Subcutaneous adipose tissue (tissue), 4 donors: ENCODE measurements around the gene NKD1. TPM values are rescaled to one million over a fixed set of nuclear protein-coding genes. Genes with fewer than 3 reads are reported as not detected.

Experiments
- total RNA-seq, 4 donors: library from RNA; depleted of rRNA; stranded (reverse); fragments of >200 nt; gene quantifications; one replicate each; pipeline ENCODE4 v1.1.0, GENCODE V29; 2016
- TF ChIP-seq, protein P1 (sequence below): fragments of 450-650 bp; IDR thresholded peaks from one replicate; pipeline ENCODE4 v1.5.1; 2016; ENCODE audit warnings: low read depth, mild to moderate bottlenecking, control low read depth, antibody characterized with exemption, moderate library complexity

Gene NKD1
- total RNA-seq, 4 donors from 2014 or later = 0.68 to 2.9 (median 2.1) TPM

DNA sequence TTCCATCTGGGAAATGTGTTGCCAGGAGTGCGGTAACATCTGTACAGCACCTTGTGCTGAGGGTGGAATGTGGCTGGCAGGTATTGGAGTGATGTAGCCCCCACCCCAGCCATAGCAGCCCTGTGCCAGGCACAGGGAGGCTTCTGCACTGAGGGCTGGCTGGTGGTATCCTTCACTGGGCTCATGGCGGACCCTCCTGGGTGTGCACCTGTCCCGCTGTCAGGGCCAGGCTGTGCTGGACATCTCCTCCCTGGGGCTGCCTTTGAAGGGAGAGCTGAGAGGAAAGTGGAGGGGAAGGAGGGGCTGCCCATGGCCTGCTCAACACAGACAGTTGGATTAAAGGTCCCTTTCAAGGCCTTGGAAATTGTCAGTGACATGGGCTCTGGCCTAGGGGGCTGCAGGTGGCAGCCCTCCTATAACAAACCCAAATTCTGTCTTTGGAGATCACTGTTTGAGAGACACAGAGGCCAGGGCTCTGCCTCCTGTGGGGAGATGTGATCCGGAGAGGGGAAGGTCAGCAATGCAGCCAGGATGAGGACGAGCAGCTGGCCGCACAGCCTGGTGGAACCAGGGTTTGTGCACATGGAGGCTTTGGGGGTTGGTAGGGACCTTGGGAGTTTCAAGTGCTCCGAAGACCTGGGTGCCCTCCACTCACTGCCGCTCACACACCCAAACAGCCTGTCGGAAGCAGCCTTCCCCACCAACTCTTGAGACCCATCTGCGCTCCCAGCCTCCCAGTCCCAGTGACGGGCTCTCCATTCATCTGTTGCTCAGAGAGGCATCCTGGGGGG is 22.8 kb downstream of the NKD1 start:
- TF ChIP-seq, protein P1, sequence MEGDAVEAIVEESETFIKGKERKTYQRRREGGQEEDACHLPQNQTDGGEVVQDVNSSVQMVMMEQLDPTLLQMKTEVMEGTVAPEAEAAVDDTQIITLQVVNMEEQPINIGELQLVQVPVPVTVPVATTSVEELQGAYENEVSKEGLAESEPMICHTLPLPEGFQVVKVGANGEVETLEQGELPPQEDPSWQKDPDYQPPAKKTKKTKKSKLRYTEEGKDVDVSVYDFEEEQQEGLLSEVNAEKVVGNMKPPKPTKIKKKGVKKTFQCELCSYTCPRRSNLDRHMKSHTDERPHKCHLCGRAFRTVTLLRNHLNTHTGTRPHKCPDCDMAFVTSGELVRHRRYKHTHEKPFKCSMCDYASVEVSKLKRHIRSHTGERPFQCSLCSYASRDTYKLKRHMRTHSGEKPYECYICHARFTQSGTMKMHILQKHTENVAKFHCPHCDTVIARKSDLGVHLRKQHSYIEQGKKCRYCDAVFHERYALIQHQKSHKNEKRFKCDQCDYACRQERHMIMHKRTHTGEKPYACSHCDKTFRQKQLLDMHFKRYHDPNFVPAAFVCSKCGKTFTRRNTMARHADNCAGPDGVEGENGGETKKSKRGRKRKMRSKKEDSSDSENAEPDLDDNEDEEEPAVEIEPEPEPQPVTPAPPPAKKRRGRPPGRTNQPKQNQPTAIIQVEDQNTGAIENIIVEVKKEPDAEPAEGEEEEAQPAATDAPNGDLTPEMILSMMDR = no peak

DNA sequence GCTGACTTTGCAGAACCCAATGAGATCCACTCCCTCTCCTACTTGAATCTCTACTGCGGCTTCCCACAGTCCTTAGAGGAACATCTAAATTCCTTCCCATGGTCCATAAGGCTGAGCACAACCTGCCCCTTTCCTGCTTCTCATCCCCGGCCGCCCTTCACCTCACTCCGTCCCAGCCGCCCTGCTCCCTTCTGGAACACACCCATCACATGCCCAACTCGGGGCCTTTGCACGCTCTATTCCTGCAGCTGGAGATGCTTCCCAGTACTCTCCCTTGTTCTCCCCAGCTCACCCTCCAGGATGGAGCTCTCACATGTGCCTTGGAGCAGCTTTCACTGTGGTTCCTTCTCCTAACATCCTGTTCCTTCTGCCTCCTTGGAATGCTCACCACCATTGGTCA is 23.6 kb downstream of the NKD1 start:
- TF ChIP-seq, protein P1 = no peak

DNA sequence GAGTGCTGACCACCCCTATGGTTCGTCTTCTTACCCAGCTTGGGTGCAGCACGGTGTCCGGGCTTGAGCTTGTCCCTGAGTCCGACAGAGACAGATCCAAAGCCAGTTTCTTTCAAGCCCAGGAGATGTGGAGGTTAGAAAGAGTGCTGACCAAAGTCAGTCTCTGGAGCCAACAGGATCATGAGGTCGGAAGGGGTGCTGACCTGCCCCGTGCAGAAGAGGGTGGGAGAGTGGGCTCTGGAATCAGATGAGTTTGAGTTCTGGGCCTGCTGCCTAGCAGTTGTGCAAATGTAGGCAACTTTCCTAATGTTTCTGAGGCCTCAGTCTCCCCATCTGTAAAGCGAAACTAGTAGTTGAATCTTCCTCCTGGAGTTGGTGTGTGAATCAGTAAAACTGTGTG is 24.5 kb downstream of the NKD1 start:
- TF ChIP-seq, protein P1 = no peak

DNA sequence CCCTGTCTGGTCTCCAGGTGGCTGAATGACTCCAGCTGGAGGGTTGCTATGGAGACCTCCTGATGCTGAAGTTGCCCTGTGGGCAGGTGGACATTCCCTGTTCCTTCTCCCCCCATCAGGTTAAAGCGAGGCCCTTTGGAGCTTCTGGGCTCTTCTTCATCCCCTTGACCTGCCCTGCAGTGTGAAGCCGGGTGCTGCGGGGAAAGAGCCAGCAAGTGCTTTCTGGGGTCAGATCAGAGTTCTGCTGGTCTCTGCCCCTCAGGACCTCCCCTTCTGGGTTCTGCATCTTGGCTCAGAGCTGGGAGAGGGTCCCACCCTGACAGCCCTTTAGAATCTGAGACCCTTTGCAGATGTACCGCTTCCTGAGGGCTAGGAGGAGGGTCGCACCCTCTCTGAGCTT is 25.1 kb downstream of the NKD1 start:
- TF ChIP-seq, protein P1 = no peak

DNA sequence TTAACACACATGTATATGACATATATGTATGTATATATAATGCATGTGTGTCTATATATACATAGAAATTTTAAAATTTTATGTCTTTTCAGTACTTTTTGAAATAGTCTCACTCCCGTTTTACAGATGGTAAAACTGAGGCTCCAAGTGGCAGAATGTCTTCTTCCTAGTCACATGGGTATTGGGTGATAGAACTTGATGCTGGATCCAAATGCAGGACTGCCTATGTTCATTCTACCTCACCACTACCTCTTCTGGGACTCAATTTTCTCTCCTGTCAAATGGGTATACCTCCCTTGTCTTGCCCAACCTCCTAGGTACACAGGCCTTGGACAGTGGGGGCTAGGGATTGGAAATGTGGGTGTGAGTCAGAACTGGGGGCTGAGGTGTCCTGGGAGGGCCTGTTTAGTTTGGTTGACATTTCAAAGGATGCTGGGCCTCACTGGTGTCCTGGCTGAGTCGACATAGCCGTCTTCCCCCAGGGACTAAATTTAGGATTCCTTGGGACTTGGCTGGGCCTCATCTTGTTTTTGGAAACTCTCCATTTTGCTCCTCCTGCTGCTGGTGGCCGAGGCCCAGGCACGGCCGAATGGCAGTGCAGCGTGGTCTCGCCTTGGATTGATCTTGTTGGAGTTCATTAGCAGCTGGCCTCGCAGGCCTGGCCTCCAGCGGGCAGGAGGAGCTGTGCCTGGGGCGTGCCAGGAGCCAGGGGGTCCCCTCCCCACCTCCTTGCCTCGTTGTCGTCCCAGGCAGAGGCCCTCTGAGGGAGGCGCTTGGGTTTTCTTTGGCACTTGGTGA is 25.9 kb downstream of the NKD1 start:
- TF ChIP-seq, protein P1 = no peak

DNA sequence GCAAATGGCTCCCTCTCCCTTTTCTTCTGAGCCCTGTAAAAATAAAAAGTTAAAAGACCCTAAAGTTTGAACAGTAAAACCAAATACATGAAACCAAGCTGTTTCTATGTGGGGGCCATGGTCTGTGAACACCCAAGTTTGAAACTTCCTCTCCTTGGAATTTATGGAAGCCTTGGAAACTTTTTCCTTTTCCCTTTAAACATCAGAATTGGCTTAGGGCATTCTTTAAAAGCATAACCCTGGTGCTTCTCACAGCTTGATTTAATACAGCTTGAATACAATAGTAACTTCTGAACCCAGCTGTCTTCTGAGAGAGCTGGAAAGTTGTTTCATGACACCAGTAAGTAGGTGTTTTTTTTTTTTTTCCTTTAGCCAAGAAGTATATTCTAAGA is 26.5 kb downstream of the NKD1 start:
- TF ChIP-seq, protein P1 = no peak

DNA sequence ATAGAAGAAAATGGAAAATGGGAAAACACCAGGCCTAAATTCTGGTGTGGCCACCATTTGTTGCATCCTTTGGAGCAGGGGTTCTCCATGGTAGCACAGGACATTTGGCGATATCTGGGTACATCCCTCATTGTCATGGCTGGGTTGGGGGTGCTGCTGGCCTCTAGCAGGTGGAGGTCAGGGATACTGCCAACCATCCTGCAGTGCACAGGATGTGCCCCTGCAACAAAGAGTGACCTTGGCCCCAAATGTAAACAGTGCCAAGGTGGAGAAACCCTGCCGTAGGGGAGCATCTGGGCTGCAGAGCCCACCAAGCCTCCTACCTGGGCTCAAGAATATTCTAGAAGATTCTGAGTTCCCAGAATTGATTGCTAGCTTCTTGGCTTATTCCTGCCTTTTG is 27.5 kb downstream of the NKD1 start:
- TF ChIP-seq, protein P1 = no peak
